Cardiac muscle cell (in vitro differentiated cells and primary cell): ENCODE results near the gene ERBB2. TPM values are rescaled to one million over a fixed set of nuclear protein-coding genes. Genes with fewer than 3 reads are reported as not detected.

Source experiments
- DNase-seq, 2 donors: peaks; one replicate each; pipeline versions ENCODE4 v3.0.0 to v3.0.0-alpha.2; 2010 to 2017; ENCODE audit warnings: low read depth in 1 of 2, low spot score in 1 of 2
- H3K27ac ChIP-seq: fragments of 200-600 bp; sonication (generic); 2 replicates; pipeline ENCODE4 v1.5.1; 2016
- H3K27me3 ChIP-seq: fragments of 200-600 bp; sonication (generic); 2 replicates; pipeline ENCODE4 v1.6.0; 2016; ENCODE audit warnings: control low read depth
- H3K36me3 ChIP-seq: fragments of 200-600 bp; sonication (generic); 2 replicates; pipeline ENCODE4 v1.5.1; 2016; ENCODE audit warnings: control low read depth
- H3K4me1 ChIP-seq: fragments of 200-600 bp; sonication (generic); 2 replicates; pipeline ENCODE4 v1.8.1; 2017; ENCODE audit warnings: low read depth, mild to moderate bottlenecking, mixed run types
- H3K4me3 ChIP-seq: fragments of 200-600 bp; sonication (generic); 2 replicates; pipeline ENCODE4 v1.5.1; 2016; ENCODE audit warnings: mild to moderate bottlenecking
- H3K9me3 ChIP-seq: fragments of 200-600 bp; sonication (generic); 2 replicates; pipeline ENCODE4 v1.5.1; 2017; ENCODE audit warnings: low read depth, mild to moderate bottlenecking, control low read depth
- CTCF ChIP-seq: IDR thresholded peaks from 2 replicates; pipeline ENCODE4 v1.5.1; 2012; ENCODE audit warnings: low read depth, mild to moderate bottlenecking, low read length
- polyA plus RNA-seq: library from polyadenylated mRNA; unstranded; fragments of >200 nt; fragmentation: Nextera tagmentation; extraction: Ambion mirVana; gene quantifications from 2 replicates; pipeline ENCODE4 v1.2.1, GENCODE V29; 2016
- total RNA-seq: library from RNA; depleted of rRNA; stranded (reverse); fragments of >200 nt; gene quantifications from 2 replicates; pipeline ENCODE4 v1.2.3, GENCODE V29; 2016

Gene ERBB2
- total and polyA plus RNA-seq, 2 experiments from 2014 or later: 194 to 310 TPM

DNA sequence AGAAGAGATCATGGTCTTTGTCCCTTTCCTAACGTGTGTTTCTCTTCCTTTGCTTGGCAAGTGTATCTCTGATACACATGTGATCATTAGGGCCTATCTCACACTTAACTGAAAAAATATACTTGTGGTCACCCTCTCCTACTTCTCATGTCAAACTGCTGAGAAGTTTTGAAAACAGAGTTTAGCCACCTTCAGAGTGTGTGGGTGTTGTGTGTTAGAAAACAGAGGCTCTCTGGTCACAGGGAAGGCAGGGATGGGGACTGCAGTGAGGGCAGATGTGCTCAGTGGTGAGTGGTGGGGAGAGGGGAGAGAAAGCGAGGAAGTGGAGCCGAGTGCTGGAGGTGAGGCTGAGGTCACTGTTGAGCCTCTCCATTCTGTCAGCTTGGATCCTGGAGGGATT lies 67.3 kb downstream of the ERBB2 start:
- no peak for TF ChIP-seq CTCF
- H3K9me3 ChIP-seq: no peaks in the 10 kb centered on the region
- peaks cover 8% of the 10 kb centered on the region for H3K4me1 ChIP-seq
- DNase-seq: no peak
- H3K36me3 ChIP-seq: no peaks in the 10 kb centered on the region
- no peaks in the 10 kb centered on the region for H3K27me3 ChIP-seq
- no peak overlapping the region for H3K27ac ChIP-seq
- no peak overlapping the region for H3K4me3 ChIP-seq

DNA sequence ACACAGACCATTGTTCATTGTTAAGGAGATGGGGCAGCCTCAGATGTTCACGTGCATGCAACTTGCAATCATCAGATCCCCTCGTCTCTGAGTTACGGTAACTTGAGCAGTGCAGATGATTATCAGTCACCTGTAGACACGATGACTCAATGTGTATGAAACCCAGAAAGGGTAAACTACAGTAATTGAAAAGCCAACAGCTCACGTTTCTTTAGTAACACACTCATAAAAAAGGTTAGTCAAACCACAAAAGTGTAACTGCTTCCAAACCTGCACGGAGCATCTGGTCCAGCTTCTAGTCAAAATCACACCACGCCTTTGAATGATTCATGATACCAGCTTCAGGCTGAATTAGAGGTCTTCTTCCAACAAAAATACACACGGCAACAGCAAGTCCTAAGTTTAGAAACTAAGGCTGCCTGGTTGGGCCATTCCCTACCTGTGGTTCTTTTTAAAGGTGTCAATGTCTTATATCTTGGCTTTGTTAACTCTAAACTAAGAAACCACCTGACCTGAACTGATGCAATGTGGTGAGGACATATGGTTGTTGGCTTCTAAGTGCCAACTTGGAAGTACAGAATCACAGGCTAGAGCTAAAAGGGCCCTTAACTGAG lies 70.2 kb downstream of the ERBB2 start:
- no peak overlapping the region for H3K4me3 ChIP-seq
- TF ChIP-seq CTCF: no peak
- H3K9me3 ChIP-seq: no peaks in the 10 kb centered on the region
- peaks cover 14% of the 10 kb centered on the region for H3K4me1 ChIP-seq
- H3K27me3 ChIP-seq: no peaks in the 10 kb centered on the region
- no peaks in the 10 kb centered on the region for H3K36me3 ChIP-seq
- H3K27ac ChIP-seq: no peak overlapping the region
- no peak for DNase-seq

- Histone ChIP-seq H3K9me3 (no peaks in the 10 kb centered on the region), H3K27me3 (no peaks in the 10 kb centered on the region), H3K27ac (no peak overlapping the region), H3K4me3 (no peak overlapping the region), H3K4me1 (peaks cover 7% of the 10 kb centered on the region), H3K36me3 (no peaks in the 10 kb centered on the region)
- no peak for TF ChIP-seq CTCF
- DNase-seq: no peak
These were observed 72.6 kb downstream of the ERBB2 start for GRCh38 chr17:39772415-39772814.

- Histone ChIP-seq H3K27ac (no peak overlapping the region), H3K9me3 (no peaks in the 10 kb centered on the region), H3K4me3 (no peak overlapping the region), H3K27me3 (no peaks in the 10 kb centered on the region), H3K4me1 (peaks cover 6% of the 10 kb centered on the region), H3K36me3 (no peaks in the 10 kb centered on the region)
- no peak for DNase-seq
- no peak for TF ChIP-seq CTCF
These were observed 73.4 kb downstream of the ERBB2 start for GRCh38 chr17:39772987-39773934.

DNA sequence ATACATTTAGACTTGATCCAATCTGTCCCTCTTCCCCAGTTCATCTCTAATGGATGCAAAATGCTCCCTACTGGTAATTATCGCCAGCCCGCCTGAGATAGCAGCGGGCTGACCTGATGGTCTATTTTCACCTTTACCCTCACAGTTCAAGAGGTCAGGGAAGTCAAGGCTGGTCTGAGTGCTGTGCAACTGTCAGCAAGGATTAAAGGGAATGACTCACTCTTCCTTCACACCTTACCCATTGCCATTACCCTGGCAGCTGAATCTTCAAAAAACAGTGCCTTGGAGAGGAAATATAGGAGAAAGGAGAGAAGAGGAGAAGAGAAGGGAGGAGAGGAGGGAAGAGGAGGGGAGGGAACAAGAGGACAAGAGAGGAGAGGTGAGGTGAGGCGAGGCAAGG lies 74.2 kb downstream of the ERBB2 start:
- no peaks in the 10 kb centered on the region for H3K36me3 ChIP-seq
- H3K27ac ChIP-seq: no peak overlapping the region
- no peaks in the 10 kb centered on the region for H3K9me3 ChIP-seq
- H3K4me3 ChIP-seq: no peak overlapping the region
- no peak for TF ChIP-seq CTCF
- H3K27me3 ChIP-seq: no peaks in the 10 kb centered on the region
- no peak for DNase-seq
- H3K4me1 ChIP-seq: peaks cover 6% of the 10 kb centered on the region
